Cerebellar nuclear complex (tissue), 1 donor: ENCODE measurements around the gene ABCB11.

Source experiments
- DNase-seq, 2 experiments: peaks; one replicate each; lab custom pipeline; 2025; lab: John Stamatoyannopoulos, UW

The ABCB11 gene

GRCh38 chr2:169007941-169008340, 23.2 kb downstream of the ABCB11 start:
- no peak for DNase-seq

- DNase-seq = no peak
Measured at GRCh38 chr2:169007356-169007755, 23.8 kb downstream of the ABCB11 start.

GRCh38 chr2:169006665-169007064, 24.5 kb downstream of the ABCB11 start:
- no peak for DNase-seq

GRCh38 chr2:169005994-169006393, 25.1 kb downstream of the ABCB11 start:
- DNase-seq = no peak

GRCh38 chr2:169005080-169005598, 26.0 kb downstream of the ABCB11 start:
- DNase-seq = no peak

GRCh38 chr2:169002161-169002738, 28.9 kb downstream of the ABCB11 start:
- no peak for DNase-seq

GRCh38 chr2:169001116-169001815, 29.9 kb downstream of the ABCB11 start:
- no peak for DNase-seq

- no peak for DNase-seq
Measured at GRCh38 chr2:168999668-169000213, 31.4 kb downstream of the ABCB11 start.

GRCh38 chr2:168998609-168999211, 32.4 kb downstream of the ABCB11 start:
- DNase-seq = no peak

- DNase-seq = no peak
Measured at GRCh38 chr2:168997794-168998193, 33.3 kb downstream of the ABCB11 start.

GRCh38 chr2:168997118-168997521, 34.0 kb downstream of the ABCB11 start:
- no peak for DNase-seq

- no peak for DNase-seq
Measured at GRCh38 chr2:168995744-168996143, 35.4 kb downstream of the ABCB11 start.

- DNase-seq = no peak
Measured at GRCh38 chr2:168993538-168993937, 37.6 kb downstream of the ABCB11 start.

- DNase-seq = no peak
Measured at GRCh38 chr2:168992591-168993349, 38.4 kb downstream of the ABCB11 start.

- no peak for DNase-seq
Measured at GRCh38 chr2:168992026-168992425, 39.1 kb downstream of the ABCB11 start.

- DNase-seq = no peak
Measured at GRCh38 chr2:168988755-168989154, 42.4 kb downstream of the ABCB11 start.

- no peak for DNase-seq
Measured at GRCh38 chr2:168986398-168986943, 44.7 kb downstream of the ABCB11 start.

- no peak for DNase-seq
Measured at GRCh38 chr2:168981651-168982050, 49.5 kb downstream of the ABCB11 start.

- DNase-seq = no peak
Measured at GRCh38 chr2:168978461-168978861, 52.7 kb downstream of the ABCB11 start.

- DNase-seq = no peak
Measured at GRCh38 chr2:168977608-168978007, 53.5 kb downstream of the ABCB11 start.

- no peak for DNase-seq
Measured at GRCh38 chr2:168976034-168976654, 55.0 kb downstream of the ABCB11 start.
